ENCODE results near the gene FLNB.

Gene FLNB

DNA sequence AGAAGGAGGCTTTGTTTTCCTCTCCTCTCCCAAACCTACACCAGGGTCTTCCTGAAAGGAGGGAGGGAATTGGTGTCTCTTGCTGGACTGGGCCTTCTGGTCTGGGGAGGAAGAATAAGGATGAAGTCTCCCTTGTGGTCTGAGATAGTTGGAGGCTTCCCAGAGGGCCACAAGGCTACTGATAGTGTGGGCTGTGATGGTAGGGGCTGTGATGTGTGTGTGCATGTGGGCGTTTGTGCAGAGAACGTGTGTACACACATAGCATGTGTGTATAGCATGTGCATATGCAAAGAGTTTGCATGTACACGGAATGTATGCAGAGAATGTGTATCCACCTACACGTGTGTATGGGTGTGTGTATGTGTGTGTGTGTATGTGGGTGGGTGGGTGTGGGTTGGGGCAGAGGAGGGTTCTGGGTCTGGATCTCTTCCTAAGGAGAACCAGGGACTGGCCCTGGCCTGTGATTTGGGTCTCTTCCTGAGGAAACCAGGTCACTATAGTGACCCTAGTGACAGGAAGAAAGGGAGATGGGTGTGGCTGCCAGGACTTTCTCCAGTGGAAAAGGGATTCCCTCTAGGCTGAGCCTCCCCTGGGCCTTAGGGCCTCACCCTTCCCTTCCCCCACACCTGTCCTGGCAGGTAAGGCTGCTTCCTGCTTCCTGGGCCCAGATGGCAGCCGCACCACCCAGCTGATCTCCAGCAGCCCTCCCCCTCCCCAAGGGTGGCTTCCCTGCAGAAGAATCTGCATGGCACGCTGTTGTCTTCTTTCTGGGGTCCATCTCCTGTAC, 1.7 kb downstream of the FLNB start:
- DNase-seq: peak; percentile 40

DNA sequence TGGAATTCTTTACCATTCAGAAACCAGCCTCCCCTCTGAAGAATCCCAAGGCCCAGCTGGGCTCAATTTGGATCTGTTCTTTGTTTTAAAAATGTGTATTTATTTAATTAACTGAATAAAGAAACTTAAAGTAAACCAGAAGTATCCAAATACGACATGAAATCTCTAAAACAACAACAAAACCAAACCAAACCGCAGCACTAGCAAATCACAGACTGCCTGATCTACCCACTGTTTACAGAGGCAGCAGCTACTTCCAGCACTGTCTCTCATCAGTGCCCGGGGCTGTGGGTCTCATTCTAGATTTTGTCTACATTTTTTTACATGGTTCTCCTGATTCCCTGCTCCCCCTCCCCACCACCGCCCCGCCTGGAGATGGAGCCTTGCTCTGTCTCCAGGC, 2.3 kb downstream of the FLNB start:
- no peak for DNase-seq

DNA sequence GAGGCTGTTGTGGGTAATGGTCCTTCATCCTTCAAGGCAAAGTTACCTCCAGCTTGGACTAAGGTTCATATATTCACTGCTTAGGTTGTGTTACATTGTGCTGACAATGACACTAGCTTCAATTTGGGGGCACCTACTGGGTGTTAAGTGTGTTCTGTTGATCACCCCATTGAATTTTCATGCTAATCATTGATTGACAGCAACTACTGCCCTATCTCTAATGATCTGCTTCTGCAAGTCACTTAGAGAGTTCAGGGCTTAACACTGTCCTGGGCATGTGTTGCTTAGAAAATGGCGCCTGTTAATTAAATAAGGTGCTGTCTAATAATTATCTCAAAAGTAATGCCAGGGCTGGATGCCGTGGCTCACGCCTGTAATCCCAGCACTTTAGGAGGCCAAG, 3.4 kb downstream of the FLNB start:
- no peak for DNase-seq

DNA sequence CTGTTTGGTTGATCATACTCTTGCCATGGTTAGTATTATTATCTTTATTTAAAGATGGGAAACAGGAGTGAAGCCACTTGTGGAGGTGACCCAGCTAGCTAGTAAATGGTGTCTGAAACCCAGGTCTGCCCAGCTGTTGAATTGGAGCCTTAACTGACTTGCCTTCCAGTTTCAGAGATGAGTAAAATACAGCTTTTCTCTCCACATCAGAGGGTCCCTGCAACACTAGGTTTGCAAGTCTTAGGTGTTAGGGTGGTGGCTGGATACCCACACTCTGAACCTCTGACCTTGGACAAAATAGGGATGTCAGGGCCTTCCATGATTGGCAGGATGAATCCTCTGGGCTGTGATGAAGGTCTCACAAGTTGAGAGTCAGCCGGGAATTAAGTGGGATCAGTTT, 4.1 kb downstream of the FLNB start:
- DNase-seq: no peak

GRCh38 chr3:58013099-58013498, 4.9 kb downstream of the FLNB start:
- no peak for DNase-seq

DNA sequence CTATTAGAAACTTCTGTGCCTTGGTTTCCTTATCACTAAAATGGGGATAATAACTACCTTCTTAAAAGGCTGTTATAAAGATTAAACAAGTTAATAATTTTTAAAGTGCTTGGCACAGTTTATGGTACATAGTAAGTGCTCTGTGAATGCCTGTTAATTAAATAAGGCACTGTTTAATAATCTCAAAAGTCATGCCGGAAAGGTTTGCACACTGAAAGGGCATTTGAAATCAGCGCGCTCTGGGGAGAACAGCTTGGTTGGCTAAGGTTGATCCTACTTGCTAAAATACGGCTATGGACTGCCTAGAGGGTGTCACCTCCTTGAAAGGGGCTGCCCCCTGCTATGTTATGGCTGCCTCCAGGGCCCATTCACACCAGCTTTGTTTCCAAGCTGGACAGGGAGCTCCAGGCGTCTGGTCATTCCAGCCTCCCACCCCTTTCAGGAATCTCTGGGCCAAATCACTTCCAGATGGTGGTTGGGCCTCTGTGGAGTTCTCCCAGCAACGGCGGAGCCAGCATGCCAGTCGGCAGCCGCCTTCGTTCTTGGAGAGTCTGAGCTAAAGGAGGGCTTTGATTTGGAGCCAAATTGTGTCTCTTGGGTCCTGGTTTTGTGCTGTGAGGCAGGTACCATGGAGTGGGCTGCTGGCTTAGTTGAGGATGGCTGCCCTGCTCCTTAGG, 5.9 kb downstream of the FLNB start:
- DNase-seq: no peak

DNA sequence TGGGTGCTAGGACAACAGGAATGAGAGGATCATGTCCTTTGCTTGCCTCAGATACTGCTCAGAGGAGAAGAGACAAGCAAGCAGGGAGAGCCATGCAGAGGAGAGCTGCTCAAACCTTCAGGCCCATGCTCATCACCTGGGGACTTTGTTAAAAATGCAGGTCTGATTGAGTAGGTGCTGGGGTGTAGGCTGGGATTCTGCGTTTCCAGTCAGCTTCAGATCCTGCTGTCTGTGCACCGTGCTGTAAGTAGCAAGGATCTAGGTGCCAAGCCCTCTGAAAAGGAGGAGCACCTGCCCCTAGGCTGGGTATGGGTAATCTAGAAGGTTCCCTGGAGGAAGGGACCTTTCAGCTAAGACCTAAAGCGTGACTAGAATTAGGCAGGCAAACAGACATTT, 7.3 kb downstream of the FLNB start:
- no peak for DNase-seq

- DNase-seq: no peak
These were observed 8.5 kb downstream of the FLNB start for GRCh38 chr3:58016710-58017109.

- DNase-seq: no peak
These were observed 10.9 kb downstream of the FLNB start for GRCh38 chr3:58018892-58019742.

DNA sequence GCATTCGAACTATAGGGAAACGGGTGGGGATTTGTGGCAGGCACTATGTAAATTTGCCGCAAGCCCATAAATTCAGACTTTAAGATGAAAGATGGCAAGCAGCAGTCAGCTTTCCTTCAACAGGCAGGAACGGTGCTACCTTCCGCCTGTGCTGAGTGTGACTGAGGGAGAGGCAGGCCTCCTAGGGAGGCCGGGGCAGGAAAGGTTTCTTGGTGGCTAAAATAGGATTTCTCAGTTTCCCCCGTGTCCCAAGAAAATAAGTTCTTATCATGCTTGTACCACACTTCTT, 12.5 kb downstream of the FLNB start:
- no peak for DNase-seq

GRCh38 chr3:58021072-58021959, 13.1 kb downstream of the FLNB start:
- peak; percentile 93 for DNase-seq

DNA sequence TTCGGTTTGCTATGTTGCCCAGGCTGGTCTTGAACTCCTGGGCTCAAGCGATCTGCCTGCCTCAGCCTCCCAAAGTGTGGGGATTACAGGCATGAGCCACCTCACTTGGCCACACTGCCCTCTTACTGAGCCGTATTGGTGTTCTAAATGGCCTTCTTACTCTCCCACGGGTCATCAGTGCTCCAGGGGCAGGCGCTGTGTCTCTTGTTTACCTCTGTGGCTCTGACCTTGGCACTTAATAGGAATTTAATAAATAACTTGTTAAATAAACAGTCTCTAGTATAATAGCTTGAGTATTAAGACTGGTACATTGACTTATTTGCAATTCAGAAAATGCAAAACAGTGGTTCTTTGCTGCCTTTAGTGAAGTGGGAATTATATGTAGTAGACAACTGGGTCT, 13.7 kb downstream of the FLNB start:
- DNase-seq: peak; percentile 16

GRCh38 chr3:58022490-58022889, 14.3 kb downstream of the FLNB start:
- DNase-seq: no peak

DNA sequence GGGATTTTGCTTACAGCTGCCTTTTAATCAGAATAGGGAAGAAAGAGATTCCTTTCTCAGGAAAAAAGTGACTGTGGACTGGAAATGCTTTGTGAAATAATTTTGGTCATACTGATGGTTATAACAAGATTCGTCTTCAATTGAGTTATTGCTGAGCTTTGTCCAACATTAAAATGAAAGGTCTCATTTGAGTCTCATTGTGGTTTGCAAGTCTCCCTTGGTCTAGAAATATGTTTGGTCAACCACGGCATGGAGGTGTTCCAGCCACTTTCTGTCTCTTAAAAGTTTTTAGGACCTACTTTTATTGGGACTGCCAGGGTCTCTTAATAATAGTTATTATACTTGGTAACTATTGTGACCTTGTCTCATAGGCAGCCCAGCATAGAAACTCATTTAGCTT, 15.3 kb downstream of the FLNB start:
- no peak for DNase-seq

- no peak for DNase-seq
These were observed 17.2 kb downstream of the FLNB start for GRCh38 chr3:58025406-58025805.

DNA sequence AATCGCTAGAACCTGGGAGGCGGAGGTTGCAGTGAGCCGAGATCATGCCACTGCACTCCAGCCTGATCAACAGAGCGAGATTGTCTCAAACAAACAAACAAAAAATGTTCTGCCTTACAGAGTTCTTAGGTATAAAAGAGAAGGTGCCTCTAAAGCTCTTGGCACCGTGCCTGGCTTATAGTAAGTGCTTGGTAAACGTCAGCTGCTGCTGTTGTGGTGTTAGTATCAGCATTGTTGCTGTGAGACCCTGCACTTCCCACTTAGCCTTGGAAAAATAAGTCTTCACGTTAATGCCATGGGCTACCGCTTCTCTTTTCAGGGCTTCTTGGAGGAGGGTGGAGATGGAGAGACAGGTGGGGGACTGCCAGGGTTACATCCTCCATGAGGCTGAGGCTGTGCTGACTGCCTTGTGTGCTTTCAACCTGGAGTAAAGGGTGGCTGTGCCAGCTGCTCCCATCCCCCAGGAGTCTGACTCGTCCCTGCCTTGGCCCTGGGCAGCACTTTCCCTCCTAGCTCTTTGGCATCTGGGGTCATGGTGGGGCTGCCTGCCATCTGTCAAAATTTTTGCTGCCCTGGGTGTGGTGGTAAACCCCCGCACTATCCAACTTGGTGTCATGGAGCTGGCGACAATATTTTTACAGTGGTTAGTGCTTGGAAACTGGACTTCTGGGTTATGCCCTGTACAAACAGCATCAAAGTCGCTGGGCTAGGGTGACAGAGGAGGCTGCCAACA, 17.8 kb downstream of the FLNB start:
- peak; percentile 60 for DNase-seq

GRCh38 chr3:58026598-58026997, 18.4 kb downstream of the FLNB start:
- DNase-seq: no peak

- no peak for DNase-seq
These were observed 19.6 kb downstream of the FLNB start for GRCh38 chr3:58027704-58028317.

DNA sequence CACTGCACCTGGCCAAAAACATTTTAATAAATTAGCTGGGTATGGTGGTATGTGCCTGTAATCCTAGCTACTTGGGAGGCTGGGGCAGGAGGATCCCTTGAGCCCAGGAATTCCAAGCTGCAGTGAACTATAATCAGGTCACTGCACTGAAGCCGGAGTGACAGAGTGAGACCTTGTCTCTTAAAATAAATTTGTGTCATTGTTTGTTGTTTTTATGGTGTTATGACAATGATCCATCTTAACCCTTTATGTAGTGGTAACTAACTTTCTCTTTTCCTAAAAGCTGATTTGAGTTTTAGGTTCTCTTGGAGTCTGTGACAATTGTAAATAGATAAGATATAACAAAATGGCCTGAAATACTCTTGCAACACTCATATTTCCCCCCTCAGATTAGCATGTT, 20.7 kb downstream of the FLNB start:
- DNase-seq: no peak

- DNase-seq: peak; percentile 11
These were observed 21.8 kb downstream of the FLNB start for GRCh38 chr3:58029842-58030584.

DNA sequence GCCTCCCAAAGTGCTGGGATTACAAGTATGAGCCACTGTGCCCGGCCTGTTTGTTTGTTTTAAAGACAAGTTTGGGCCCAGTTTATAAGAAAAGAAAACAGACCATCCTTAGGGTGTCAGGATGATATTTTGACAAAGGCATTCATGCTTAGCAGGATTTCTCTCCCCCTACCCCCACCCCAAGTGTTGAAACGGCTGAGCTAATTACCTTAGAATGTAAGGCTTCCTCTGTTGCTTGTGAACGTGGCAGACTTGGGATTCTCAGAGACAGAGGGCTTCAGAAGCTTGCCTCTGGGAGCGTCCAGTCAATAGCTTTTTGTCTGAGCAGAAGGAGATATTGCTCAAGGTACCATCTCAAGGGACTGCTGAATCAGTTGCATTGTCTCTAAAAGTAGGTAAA, 24.0 kb downstream of the FLNB start:
- DNase-seq: no peak
